ENCODE data around the gene LAD1. TPM values are rescaled to one million over a fixed set of nuclear protein-coding genes. Genes with fewer than 3 reads are reported as not detected.

Gene LAD1
- total and polyA plus RNA-seq, 9 of the 15 experiments (the other 6 are each of a cell fraction or from before 2014, with no cell fraction given) = 0.31 TPM; not detected in 8

GRCh38 chr1:201400212-201400851 lies 1.2 kb upstream of the LAD1 start:
- H3K9ac ChIP-seq (ENCODE audit: insufficient read depth in 1 of 2, low read depth in 2 of 2, low read length in 2 of 2) = no peak overlapping the region
- peaks cover 0 to 10% of the 10 kb centered on the region in 2 experiments; a peak in 1 of 5 replicates for H3K4me1 ChIP-seq (replicated peaks in 1 of 2; ENCODE audit: control insufficient read depth in 2 of 2, insufficient read depth in 2 of 2, low read length in 2 of 2)

GRCh38 chr1:201399352-201400126 lies 415 bp upstream of the LAD1 start:
- Histone ChIP-seq H3K4me1 (replicated peaks in 1 of 2; ENCODE audit: control insufficient read depth in 2 of 2, insufficient read depth in 2 of 2, low read length in 2 of 2) (peaks cover 0 to 10% of the 10 kb centered on the region in 2 experiments; a peak in 1 of 5 replicates), H3K9me1 (ENCODE audit: control insufficient read depth, insufficient read depth, low read length) (no peaks in the 10 kb centered on the region), H4K20me1 (replicated peaks; ENCODE audit: control insufficient read depth, insufficient read depth, low read length) (peaks cover 6% of the 10 kb centered on the region), H3K9ac (ENCODE audit: insufficient read depth in 1 of 2, low read depth in 2 of 2, low read length in 2 of 2) (no peak overlapping the region), H3K79me2 (ENCODE audit: control insufficient read depth, insufficient read depth, low read length) (no peaks in the 10 kb centered on the region), H3K4me3 (no peak overlapping the region), H3K4me2 (ENCODE audit: insufficient read depth, low read length) (no peak overlapping the region), H3K9me3 (replicated peaks; ENCODE audit: control insufficient read depth, insufficient read depth, low read depth, low read length) (no peaks in the 10 kb centered on the region), H3K36me3 (ENCODE audit: control insufficient read depth, insufficient read depth, low read length) (no peaks in the 10 kb centered on the region), H3K27me3 (ENCODE audit: control insufficient read depth in 2 of 2, insufficient read depth in 2 of 2, low read length in 2 of 2) (peaks cover 49 to 79% of the 10 kb centered on the region in 2 experiments), H2AFZ (ENCODE audit: low read depth, low read length) (no peak overlapping the region), H3K27ac (ENCODE audit: extremely low read depth, low read depth, low read length) (no peak overlapping the region)
- ATAC-seq (peak; percentile 22; the same call in 1 of the 3 replicates), DNase-seq (ENCODE audit: extremely low read depth in 1 of 4, low spot score in 3 of 4) (peak in 2 of 4 experiments; percentile 26 to 32), FAIRE-seq (no peak)
- WGBS (ENCODE audit: insufficient coverage, low coverage, missing lambda C conversion rate) = 15% methylated on average over 42 of the region's 62 CpGs
- intact Hi-C loops (cut with micrococcal nuclease) = no loop called here
- ChIA-PET POLR2A (interaction anchor here (0.6 to 0.9 kb wide), 3 partner anchors 10 to 430 kb away, joined by 3 to 4 read pairs (median 3); no protein-coding TSS in a partner anchor), CTCF (ENCODE audit: low intra/inter-chr PET ratio) (interaction anchor here (0.6 kb wide), 1 partner anchor 251 kb away, joined by 4 read pairs; no protein-coding TSS in a partner anchor)
- in situ Hi-C loops (cut with MboI) = no loop called here
- no peak for TF ChIP-seq TEAD2 (tag; IDR thresholded peaks at IDR 0.05)
- no peak for TF ChIP-seq ZNF511 (CRISPR knock-in tag; IDR thresholded peaks at IDR 0.05)
- no peak for TF ChIP-seq NRF1 (conservative IDR thresholded peaks at IDR 0.05 in 1 of 2, IDR thresholded peaks at IDR 0.05 in 1 of 2)
- no peak for TF ChIP-seq DLX4 (CRISPR knock-in tag; IDR thresholded peaks at IDR 0.05)
- TF ChIP-seq ZBTB7A (IDR thresholded peaks at IDR 0.05; ENCODE audit: borderline replicate concordance, control insufficient read depth, low read depth, low read length) = 0 out of 2 replicates have a peak, but pooled peaks have one; percentile 1
- TF ChIP-seq SMARCA5 (IDR thresholded peaks at IDR 0.05) = no peak
- TF ChIP-seq PCBP2 (IDR thresholded peaks at IDR 0.05; ENCODE audit: low read depth, low read length, poor library complexity, severe bottlenecking) = peak; percentile 13
- no peak for TF ChIP-seq EHMT2 (IDR thresholded peaks at IDR 0.05)
- TF ChIP-seq GABPB1 (CRISPR knock-in tag; IDR thresholded peaks at IDR 0.05) = no peak
- no peak for TF ChIP-seq PCBP1 (IDR thresholded peaks at IDR 0.05; ENCODE audit: low read depth, low read length, poor library complexity, severe bottlenecking)
- TF ChIP-seq ZC3H11A (IDR thresholded peaks at IDR 0.05; ENCODE audit: low read depth, low read length) = no peak
- no peak for TF ChIP-seq SRSF7 (optimal IDR thresholded peaks at IDR 0.05; ENCODE audit: low read depth, low read length)
- no TSS peak for BruUV-seq (replicated peaks)

More at GRCh38 chr1:201400212-201400851, 1.2 kb upstream of the LAD1 start:
- intact Hi-C loops (cut with micrococcal nuclease) (no loop called here), in situ Hi-C loops (cut with MboI) (no loop called here)
- H3K36me3 ChIP-seq (ENCODE audit: control insufficient read depth, insufficient read depth, low read length) = no peaks in the 10 kb centered on the region
- no peak overlapping the region for H3K4me3 ChIP-seq
- H3K4me2 ChIP-seq (ENCODE audit: insufficient read depth, low read length) = no peak overlapping the region
- DNase-seq (ENCODE audit: extremely low read depth in 1 of 4, low spot score in 3 of 4) = no peak
- no peak overlapping the region for H2AFZ ChIP-seq (ENCODE audit: low read depth, low read length)
- no peaks in the 10 kb centered on the region for H3K9me3 ChIP-seq (replicated peaks; ENCODE audit: control insufficient read depth, insufficient read depth, low read depth, low read length)
- TF ChIP-seq TRIM28 (IDR thresholded peaks at IDR 0.05) (no peak), ZFP36 (IDR thresholded peaks at IDR 0.05; ENCODE audit: low read depth, low read length, partially characterized antibody) (peak; percentile 51)
- no TSS peak for BruUV-seq (replicated peaks)
- CTCF ChIA-PET (ENCODE audit: low intra/inter-chr PET ratio) = no interaction called here
- no peaks in the 10 kb centered on the region for H3K9me1 ChIP-seq (ENCODE audit: control insufficient read depth, insufficient read depth, low read length)
- peaks cover 49 to 78% of the 10 kb centered on the region in 2 experiments for H3K27me3 ChIP-seq (ENCODE audit: control insufficient read depth in 2 of 2, insufficient read depth in 2 of 2, low read length in 2 of 2)
- peaks cover 6% of the 10 kb centered on the region for H4K20me1 ChIP-seq (replicated peaks; ENCODE audit: control insufficient read depth, insufficient read depth, low read length)
- FAIRE-seq = no peak
- no peak overlapping the region for H3K27ac ChIP-seq (ENCODE audit: extremely low read depth, low read depth, low read length)
- no peaks in the 10 kb centered on the region for H3K79me2 ChIP-seq (ENCODE audit: control insufficient read depth, insufficient read depth, low read length)
- POLR2A ChIA-PET = interaction anchor here (0.6 to 0.7 kb wide), 2 partner anchors 11 kb away, joined by 3 to 5 read pairs; no protein-coding TSS in a partner anchor
- no peak for ATAC-seq
- 1% methylated on average over 11 of the region's 11 CpGs for WGBS (ENCODE audit: insufficient coverage, low coverage, missing lambda C conversion rate)

Measured in K562 (cell line).